OCI-LY3 (cell line): ENCODE results near the gene LARGE1.

ENCODE experiments used
- CTCF ChIP-seq: fragments of 200-600, 300-600 bp; sonication (generic); IDR thresholded peaks from 2 replicates; pipeline ENCODE4 v1.5.1; 2014; ENCODE audit warnings: antibody characterized with exemption, low read length, low read depth
- EZH2phosphoT487 ChIP-seq: fragments of 200-600 bp; shearing (Covaris generic); IDR thresholded peaks from 2 replicates; pipeline ENCODE4 v1.6.1; 2018; ENCODE audit warnings: antibody characterized with exemption, mixed run types, low read depth

GRCh38 chr22:33735978-33736377, 184.3 kb downstream of the LARGE1 start:
- TF ChIP-seq CTCF (no peak), EZH2phosphoT487 (no peak)
